ENCODE measurements around the gene ADGRB3.
"Not testable (repeated sequence)": the region's sequence is repeated elsewhere in the genome, so short reads cannot be mapped to it uniquely, and the experiment has no call there.

Gene ADGRB3

GRCh38 chr6:68743099-68743498 is 108.0 kb downstream of the ADGRB3 start:
- DNase-seq, result no peak

- DNase-seq, result not testable (repeated sequence)
Observed at GRCh38 chr6:68744376-68744775, 109.3 kb downstream of the ADGRB3 start.

GRCh38 chr6:68746376-68746775 is 111.3 kb downstream of the ADGRB3 start:
- DNase-seq, result no peak

- DNase-seq, result no peak
Observed at GRCh38 chr6:68747110-68747790, 112.2 kb downstream of the ADGRB3 start.

- not testable (repeated sequence) for DNase-seq
Observed at GRCh38 chr6:68747832-68748231, 112.8 kb downstream of the ADGRB3 start.

- DNase-seq, result no peak
Observed at GRCh38 chr6:68754681-68755213, 119.7 kb downstream of the ADGRB3 start.

- no peak for DNase-seq
Observed at GRCh38 chr6:68756454-68757375, 121.6 kb downstream of the ADGRB3 start.

GRCh38 chr6:68757821-68758220 is 122.7 kb downstream of the ADGRB3 start:
- DNase-seq, result no peak

- no peak for DNase-seq
Observed at GRCh38 chr6:68758559-68758958, 123.5 kb downstream of the ADGRB3 start.

- no peak for DNase-seq
Observed at GRCh38 chr6:68760485-68760884, 125.4 kb downstream of the ADGRB3 start.

GRCh38 chr6:68760941-68761676 is 126.0 kb downstream of the ADGRB3 start:
- no peak for DNase-seq

- no peak for DNase-seq
Observed at GRCh38 chr6:68761985-68762384, 126.9 kb downstream of the ADGRB3 start.

GRCh38 chr6:68771426-68771825 is 136.3 kb downstream of the ADGRB3 start:
- DNase-seq, result no peak

GRCh38 chr6:68774843-68775242 is 139.8 kb downstream of the ADGRB3 start:
- DNase-seq, result no peak

- DNase-seq, result no peak
Observed at GRCh38 chr6:68776354-68776753, 141.3 kb downstream of the ADGRB3 start.

GRCh38 chr6:68777956-68778355 is 142.9 kb downstream of the ADGRB3 start:
- no peak for DNase-seq

GRCh38 chr6:68778356-68779020 is 143.4 kb downstream of the ADGRB3 start:
- no peak for DNase-seq

GRCh38 chr6:68779366-68779765 is 144.3 kb downstream of the ADGRB3 start:
- no peak for DNase-seq

GRCh38 chr6:68790128-68790527 is 155.0 kb downstream of the ADGRB3 start:
- DNase-seq, result not testable (repeated sequence)

- DNase-seq, result not testable (repeated sequence)
Observed at GRCh38 chr6:68814976-68815375, 179.9 kb downstream of the ADGRB3 start.

GRCh38 chr6:68826501-68826900 is 191.4 kb downstream of the ADGRB3 start:
- no peak for DNase-seq

GRCh38 chr6:68834551-68834950 is 199.5 kb downstream of the ADGRB3 start:
- no peak for DNase-seq

- DNase-seq, result no peak
Observed at GRCh38 chr6:68838571-68838970, 203.5 kb downstream of the ADGRB3 start.

All from NK-92 treated with Interleukin-12 subunit alpha and Interleukin-12 subunit beta, amount 100 ng/mL, for 24 hours (cell line).